Renal cortex interstitium (tissue), 3 donors: ENCODE results near the gene OAS2. TPM values are rescaled to one million over a fixed set of nuclear protein-coding genes. Genes with fewer than 3 reads are reported as not detected.

Experiments
- polyA plus RNA-seq, 3 donors: library from polyadenylated mRNA; unstranded; fragments of 120-200 nt; gene quantifications; one replicate each; pipeline ENCODE4 v1.2.1, GENCODE V29; 2013; ENCODE audit not compliant: insufficient read length in 3 of 3

OAS2 gene
- polyA plus RNA-seq, 3 donors = 5.9 to 7.0 (median 6.6) TPM

Other genes with a start within 250 kb of the OAS2 start
- under 1 TPM in 2 of 3 donors, not detected in 1; 0.20 to 0.24 TPM for gene RPH3A, start 186.8 kb upstream of the OAS2 start, polyA plus RNA-seq
- gene OAS1, start 71.6 kb upstream of the OAS2 start, polyA plus RNA-seq = 10 to 100 TPM; 11.9 to 14.0 (median 13.5) TPM
- gene OAS3, start 40.0 kb upstream of the OAS2 start, polyA plus RNA-seq = 10 to 100 TPM in 1 of 3 donors, 1 to 10 TPM in 2; 7.2 to 10.4 (median 9.9) TPM
- 10 to 100 TPM; 11.5 to 15.2 (median 13.1) TPM for gene DTX1, start 78.2 kb downstream of the OAS2 start, polyA plus RNA-seq
- gene RASAL1, start 157.2 kb downstream of the OAS2 start, polyA plus RNA-seq = 10 to 100 TPM in 1 of 3 donors, 1 to 10 TPM in 2; 6.3 to 27.3 (median 8.2) TPM
- 1 to 10 TPM in 2 of 3 donors, under 1 TPM in 1; 0.98 to 3.1 (median 1.2) TPM for gene CFAP73, start 171.2 kb downstream of the OAS2 start, polyA plus RNA-seq
- gene DDX54, start 207.0 kb downstream of the OAS2 start, polyA plus RNA-seq = 10 to 100 TPM; 63.6 to 91.1 (median 76.9) TPM
- gene RITA1, start 207.2 kb downstream of the OAS2 start, polyA plus RNA-seq = 10 to 100 TPM; 13.4 to 19.4 (median 14.8) TPM
- 10 to 100 TPM; 31.2 to 50.5 (median 34.4) TPM for gene TPCN1, start 242.9 kb downstream of the OAS2 start, polyA plus RNA-seq